ENCODE data around the gene DIPK1A.

The DIPK1A gene

DNA sequence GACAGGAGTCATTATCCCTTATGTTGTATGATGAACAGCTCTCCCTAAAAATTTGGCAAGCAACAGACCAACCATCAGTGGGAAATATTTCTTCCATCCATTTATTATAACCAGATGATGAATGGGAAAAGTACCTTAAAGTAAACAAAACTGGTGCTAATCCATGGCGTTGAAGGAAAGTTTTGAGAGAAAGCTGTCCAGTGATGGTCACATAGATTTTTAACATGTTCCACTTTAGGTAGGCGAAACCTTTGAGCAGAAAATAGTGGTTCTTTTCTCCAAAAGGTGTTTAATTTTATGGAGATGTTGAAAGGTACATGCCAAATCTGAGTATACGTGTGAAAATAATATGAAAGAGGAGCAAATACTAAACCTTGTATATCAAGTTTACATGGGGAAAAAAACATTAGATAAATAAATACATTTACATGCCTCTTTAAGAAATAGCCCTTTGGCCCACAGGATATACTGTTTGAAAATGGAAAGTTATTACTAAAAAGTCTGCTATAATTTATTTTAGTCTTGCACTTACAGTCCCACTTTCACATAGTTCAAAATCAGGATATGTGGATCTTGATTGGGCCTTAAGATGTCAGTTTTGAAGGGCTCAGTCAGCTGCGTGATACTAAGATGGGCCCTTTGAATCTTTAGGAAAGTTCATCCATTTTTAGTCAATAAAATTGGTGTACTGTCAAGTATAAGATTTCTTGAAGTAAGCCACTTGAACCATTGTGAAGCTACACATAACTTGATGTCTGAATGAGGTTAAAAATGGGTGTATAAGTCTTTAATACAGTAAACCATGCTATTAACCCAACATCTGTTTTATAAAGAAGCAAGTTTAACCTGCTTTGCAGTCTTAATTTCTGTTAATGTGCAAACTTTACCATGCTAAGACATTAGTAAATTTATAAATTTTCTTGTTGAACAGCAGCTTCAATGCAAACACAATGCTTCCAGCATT, 118.9 kb downstream of the DIPK1A start:
- H3K36me3 ChIP-seq (ENCODE audit: insufficient read depth, low read length): peaks cover 72% of the 10 kb centered on the region
- peaks cover 39% of the 10 kb centered on the region for H4K20me1 ChIP-seq (ENCODE audit: insufficient read depth, low read length)

DNA sequence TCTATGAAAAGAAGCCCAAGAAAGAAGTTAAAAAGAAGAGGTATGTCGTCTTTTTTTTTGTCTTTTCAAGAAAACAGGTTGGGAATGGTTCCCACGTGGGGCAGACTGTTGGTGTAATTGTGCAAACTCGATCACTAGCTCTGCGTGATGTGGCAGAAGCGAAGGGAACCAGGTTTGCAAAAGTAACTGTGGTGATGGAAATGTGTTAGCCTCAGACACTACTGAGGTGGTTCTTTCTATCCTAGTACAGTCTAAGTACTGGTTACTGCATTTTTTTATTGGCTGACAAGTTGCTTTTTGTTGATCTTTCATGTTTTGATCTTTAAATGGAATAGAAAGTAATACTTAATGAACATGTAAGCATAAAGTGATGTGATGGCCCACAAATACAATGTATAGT, 120.7 kb downstream of the DIPK1A start:
- peaks cover 89% of the 10 kb centered on the region for H3K36me3 ChIP-seq (ENCODE audit: insufficient read depth, low read length)
- no peak overlapping the region for H2AFZ ChIP-seq (ENCODE audit: low read depth, low read length)
- no peak for DNase-seq
- peaks cover 56% of the 10 kb centered on the region for H3K79me2 ChIP-seq (ENCODE audit: insufficient read depth, low read length)
- no peak for TF ChIP-seq EZH2 (IDR thresholded peaks at IDR 0.05; ENCODE audit: borderline replicate concordance, low read depth, low read length, severe bottlenecking)
- TF ChIP-seq, protein P1, sequence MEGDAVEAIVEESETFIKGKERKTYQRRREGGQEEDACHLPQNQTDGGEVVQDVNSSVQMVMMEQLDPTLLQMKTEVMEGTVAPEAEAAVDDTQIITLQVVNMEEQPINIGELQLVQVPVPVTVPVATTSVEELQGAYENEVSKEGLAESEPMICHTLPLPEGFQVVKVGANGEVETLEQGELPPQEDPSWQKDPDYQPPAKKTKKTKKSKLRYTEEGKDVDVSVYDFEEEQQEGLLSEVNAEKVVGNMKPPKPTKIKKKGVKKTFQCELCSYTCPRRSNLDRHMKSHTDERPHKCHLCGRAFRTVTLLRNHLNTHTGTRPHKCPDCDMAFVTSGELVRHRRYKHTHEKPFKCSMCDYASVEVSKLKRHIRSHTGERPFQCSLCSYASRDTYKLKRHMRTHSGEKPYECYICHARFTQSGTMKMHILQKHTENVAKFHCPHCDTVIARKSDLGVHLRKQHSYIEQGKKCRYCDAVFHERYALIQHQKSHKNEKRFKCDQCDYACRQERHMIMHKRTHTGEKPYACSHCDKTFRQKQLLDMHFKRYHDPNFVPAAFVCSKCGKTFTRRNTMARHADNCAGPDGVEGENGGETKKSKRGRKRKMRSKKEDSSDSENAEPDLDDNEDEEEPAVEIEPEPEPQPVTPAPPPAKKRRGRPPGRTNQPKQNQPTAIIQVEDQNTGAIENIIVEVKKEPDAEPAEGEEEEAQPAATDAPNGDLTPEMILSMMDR (IDR thresholded peaks at IDR 0.05; ENCODE audit: borderline replicate concordance, extremely low read depth, low read length, poor library complexity, severe bottlenecking): no peak
- no peak overlapping the region for H3K4me3 ChIP-seq (ENCODE audit: low read depth in 1 of 2, low read length in 2 of 2)
- no peaks in the 10 kb centered on the region for H3K9me3 ChIP-seq (ENCODE audit: insufficient read depth, low read length, severe bottlenecking)
- no peak overlapping the region for H3K9ac ChIP-seq (ENCODE audit: low read depth, low read length)
- H3K27me3 ChIP-seq (ENCODE audit: insufficient read depth, low read length, poor library complexity): no peaks in the 10 kb centered on the region
- no peak overlapping the region for H3K4me2 ChIP-seq (ENCODE audit: insufficient read depth, low read length)
- H4K20me1 ChIP-seq (ENCODE audit: insufficient read depth, low read length): peaks cover 57% of the 10 kb centered on the region
- no peak for ATAC-seq (ENCODE audit: insufficient read depth, low read depth)
- peaks cover 30% of the 10 kb centered on the region; the same call in 1 of the 2 replicates for H3K4me1 ChIP-seq (ENCODE audit: insufficient read depth, low read length)
- no peak overlapping the region for H3K27ac ChIP-seq (ENCODE audit: low read length)

More for the DNA sequence above, 118.9 kb downstream of the DIPK1A start:
- no peaks in the 10 kb centered on the region for H3K27me3 ChIP-seq (ENCODE audit: insufficient read depth, low read length, poor library complexity)
- ATAC-seq (ENCODE audit: insufficient read depth, low read depth) (no peak), DNase-seq (no peak)
- peaks cover 38% of the 10 kb centered on the region for H3K79me2 ChIP-seq (ENCODE audit: insufficient read depth, low read length)
- H3K4me2 ChIP-seq (ENCODE audit: insufficient read depth, low read length): no peak overlapping the region
- no peak overlapping the region for H2AFZ ChIP-seq (ENCODE audit: low read depth, low read length)
- no peaks in the 10 kb centered on the region for H3K9me3 ChIP-seq (ENCODE audit: insufficient read depth, low read length, severe bottlenecking)
- no peak overlapping the region for H3K27ac ChIP-seq (ENCODE audit: low read length)
- H3K4me1 ChIP-seq (ENCODE audit: insufficient read depth, low read length): peaks cover 14% of the 10 kb centered on the region; the same call in 1 of the 2 replicates
- TF ChIP-seq, protein P1 (IDR thresholded peaks at IDR 0.05; ENCODE audit: borderline replicate concordance, extremely low read depth, low read length, poor library complexity, severe bottlenecking): no peak
- no peak for TF ChIP-seq EZH2 (IDR thresholded peaks at IDR 0.05; ENCODE audit: borderline replicate concordance, low read depth, low read length, severe bottlenecking)
- H3K9ac ChIP-seq (ENCODE audit: low read depth, low read length): no peak overlapping the region
- no peak overlapping the region for H3K4me3 ChIP-seq (ENCODE audit: low read depth in 1 of 2, low read length in 2 of 2)

DNA sequence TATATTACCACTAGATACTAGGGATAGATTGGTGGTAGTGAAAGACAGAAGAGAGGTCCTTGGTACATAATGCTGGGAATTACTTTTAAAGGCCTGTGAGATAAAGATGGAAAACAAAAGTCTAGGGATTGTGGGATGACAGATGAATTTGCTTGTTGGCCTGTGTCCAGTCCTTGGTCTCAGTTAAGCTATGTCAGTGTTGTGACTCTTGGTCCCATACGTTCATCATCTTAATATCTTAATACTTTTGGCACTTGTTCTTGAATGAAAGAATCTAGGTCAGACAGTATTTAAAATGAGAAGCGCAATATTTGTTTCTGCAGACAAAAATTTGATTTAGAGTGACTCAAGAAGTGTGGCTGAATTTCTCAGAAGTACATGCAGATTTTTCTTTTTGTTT, 121.8 kb downstream of the DIPK1A start:
- Histone ChIP-seq H3K4me2 (ENCODE audit: insufficient read depth, low read length) (no peak overlapping the region), H3K9me3 (ENCODE audit: insufficient read depth, low read length, severe bottlenecking) (no peaks in the 10 kb centered on the region), H3K4me1 (ENCODE audit: insufficient read depth, low read length) (peaks cover 38% of the 10 kb centered on the region), H3K27ac (ENCODE audit: low read length) (no peak overlapping the region), H2AFZ (ENCODE audit: low read depth, low read length) (no peak overlapping the region), H4K20me1 (ENCODE audit: insufficient read depth, low read length) (peaks cover 68% of the 10 kb centered on the region), H3K36me3 (ENCODE audit: insufficient read depth, low read length) (peaks cover 100% of the 10 kb centered on the region), H3K9ac (ENCODE audit: low read depth, low read length) (no peak overlapping the region), H3K27me3 (ENCODE audit: insufficient read depth, low read length, poor library complexity) (no peaks in the 10 kb centered on the region), H3K79me2 (ENCODE audit: insufficient read depth, low read length) (peaks cover 67% of the 10 kb centered on the region), H3K4me3 (ENCODE audit: low read depth in 1 of 2, low read length in 2 of 2) (no peak overlapping the region)
- ATAC-seq (ENCODE audit: insufficient read depth, low read depth): no peak
- no peak for TF ChIP-seq EZH2 (IDR thresholded peaks at IDR 0.05; ENCODE audit: borderline replicate concordance, low read depth, low read length, severe bottlenecking)
- TF ChIP-seq, protein P1 (IDR thresholded peaks at IDR 0.05; ENCODE audit: borderline replicate concordance, extremely low read depth, low read length, poor library complexity, severe bottlenecking): no peak
- no peak for DNase-seq

Measured in DND-41 (cell line).